HepG2 (cell line): ENCODE data around the gene TMEM108. TPM values are rescaled to one million over a fixed set of nuclear protein-coding genes. Genes with fewer than 3 reads are reported as not detected.

Experiments used
- ATAC-seq: fragments of 200-7000 bp; cut with Tn5 transposase; 3 replicates; pipeline ENCODE4 v1.9.1; 2020; ENCODE audit warnings: mild to moderate bottlenecking, moderate library complexity
- BruUV-seq: library from RNA; stranded (reverse); fragments of 400-500 nt; replicated peaks from 2 replicates; lab custom pipeline; 2021; lab: Mats Ljungman, UMichigan
- CTCF ChIA-PET: fragments of 300-600 bp; formaldehyde crosslinking; extraction: SDS; loops from one replicate; lab custom pipeline; 2021; ENCODE audit warnings: low total read pairs, inconsistent platforms, low intra/inter-chr PET ratio; lab: Yijun Ruan, JAX
- POLR2A ChIA-PET: fragments of 350-600 bp; sonication (Branson Sonifier 250); formaldehyde crosslinking; loops from one replicate; lab custom pipeline; 2020; ENCODE audit warnings: antibody characterized with exemption, inconsistent platforms; lab: Yijun Ruan, JAX
- DNase-seq: peaks from one replicate; pipeline ENCODE4 v3.0.0-alpha.2; 2015; ENCODE audit warnings: low spot score
- FAIRE-seq: peaks from 3 replicates; lab custom pipeline; 2011; peaks lifted over from hg19 to GRCh38; lab: Jason Lieb, UNC
- H2AFZ ChIP-seq: one replicate; pipeline ENCODE4 v1.6.1; 2011; ENCODE audit warnings: low read length, inconsistent platforms
- H3K27ac ChIP-seq: fragments of 300-600 bp; 3 replicates; pipeline ENCODE4 v1.8.0; 2011; ENCODE audit warnings: mixed run types, mild to moderate bottlenecking, mixed read lengths, low read length, inconsistent platforms; ENCODE audit not compliant: insufficient read depth; ENCODE audit errors: extremely low read length
- H3K27me3 ChIP-seq, 2 experiments: fragments of 200-600 bp in 1 of 2; 2 replicates in 1 of 2; 3 replicates in 1 of 2; pipeline versions ENCODE4 v1.6.0 to v1.8.0; 2011; ENCODE audit warnings: low read length in 2 of 2, mild to moderate bottlenecking in 2 of 2, moderate library complexity in 2 of 2, inconsistent platforms in 1 of 2; ENCODE audit not compliant: insufficient read depth in 2 of 2, control insufficient read depth in 1 of 2
- H3K36me3 ChIP-seq, 2 experiments: fragments of 200-600 bp in 1 of 2; replicated peaks in 1 of 2; 2 replicates in 1 of 2; 3 replicates in 1 of 2; pipeline versions ENCODE4 v1.5.1 to v1.8.0; 2011; ENCODE audit warnings: low read length in 2 of 2, inconsistent platforms in 1 of 2; ENCODE audit not compliant: insufficient read depth in 2 of 2, control insufficient read depth in 1 of 2
- H3K4me1 ChIP-seq: 2 replicates; pipeline ENCODE4 v1.5.1; 2012; ENCODE audit warnings: low read length, inconsistent platforms; ENCODE audit not compliant: insufficient read depth
- H3K4me2 ChIP-seq: 2 replicates; pipeline ENCODE4 v1.6.0; 2011; ENCODE audit warnings: low read depth, low read length, inconsistent platforms
- H3K4me3 ChIP-seq, 3 experiments: fragments of 200-600 bp in 1 of 3; sonication (generic), shearing (Covaris generic) in 1 of 3; replicated peaks in 1 of 3; 2 replicates each; pipeline ENCODE4 v1.5.1; 2011 to 2016; ENCODE audit warnings: low read length in 3 of 3, inconsistent platforms in 2 of 3, low read depth in 2 of 3, mild to moderate bottlenecking in 2 of 3, control low read depth in 1 of 3, mixed read lengths in 1 of 3; ENCODE audit not compliant: insufficient read depth in 1 of 3
- H3K79me2 ChIP-seq: one replicate; pipeline ENCODE4 v1.6.1; 2011; ENCODE audit warnings: low read length, inconsistent platforms; ENCODE audit not compliant: insufficient read depth
- H3K9ac ChIP-seq: 2 replicates; pipeline ENCODE4 v1.6.0; 2011; ENCODE audit warnings: mild to moderate bottlenecking, low read depth, low read length, inconsistent platforms; ENCODE audit not compliant: insufficient read depth
- H3K9me3 ChIP-seq: 2 replicates; pipeline ENCODE4 v1.5.1; 2012; ENCODE audit warnings: mild to moderate bottlenecking, low read length
- H4K20me1 ChIP-seq: 2 replicates; pipeline ENCODE4 v1.6.0; 2011; ENCODE audit warnings: inconsistent platforms, mild to moderate bottlenecking, low read length, moderate library complexity; ENCODE audit not compliant: insufficient read depth
- ADNP ChIP-seq: sonication (generic); formaldehyde crosslinking; IDR thresholded peaks from 2 replicates; pipeline ENCODE4 v1.4.0; 2020; ENCODE audit warnings: missing genetic modification reagents
- ATAD3A ChIP-seq: sonication (generic); formaldehyde crosslinking; IDR thresholded peaks from 2 replicates; pipeline ENCODE4 v1.4.0; 2020; ENCODE audit warnings: missing genetic modification reagents
- CC2D1A ChIP-seq: sonication (generic); formaldehyde crosslinking; IDR thresholded peaks from 2 replicates; pipeline ENCODE4 v1.8.1; 2023; ENCODE audit warnings: mild to moderate bottlenecking, missing genetic modification reagents
- GTF2F1 ChIP-seq: fragments of 150-350 bp; IDR thresholded peaks from 2 replicates; pipeline ENCODE4 v1.6.1; 2014; ENCODE audit warnings: low read length
- IRF2 ChIP-seq: IDR thresholded peaks from 2 replicates; pipeline ENCODE4 v1.6.1; 2018; ENCODE audit warnings: missing genetic modification reagents, missing compliant biosample characterization
- KDM5A ChIP-seq: fragments of 200-600 bp; sonication (generic); IDR thresholded peaks from 2 replicates; pipeline ENCODE4 v1.7.0; 2018; ENCODE audit warnings: antibody characterized with exemption, mild to moderate bottlenecking, low read length, borderline replicate concordance
- KDM5B ChIP-seq: sonication (generic); formaldehyde crosslinking; IDR thresholded peaks from 2 replicates; pipeline ENCODE4 v1.4.0; 2020; ENCODE audit warnings: missing genetic modification reagents, mild to moderate bottlenecking, borderline replicate concordance
- KMT2A ChIP-seq: sonication (generic); formaldehyde crosslinking; IDR thresholded peaks from 2 replicates; pipeline ENCODE4 v1.4.0; 2020; ENCODE audit warnings: missing genetic modification reagents
- MED13 ChIP-seq: sonication (generic); formaldehyde crosslinking; IDR thresholded peaks from 2 replicates; pipeline ENCODE4 v1.5.0; 2020; ENCODE audit warnings: missing genetic modification reagents
- STAG1 ChIP-seq: sonication (generic); formaldehyde crosslinking; IDR thresholded peaks from 2 replicates; pipeline ENCODE4 v1.4.0; 2020; ENCODE audit warnings: missing genetic modification reagents
- TBP ChIP-seq: sonication (generic); formaldehyde crosslinking; IDR thresholded peaks from 2 replicates; pipeline ENCODE4 v1.5.0; 2020; ENCODE audit warnings: missing genetic modification reagents
- ZNF335 ChIP-seq: sonication (generic); formaldehyde crosslinking; IDR thresholded peaks from 2 replicates; pipeline ENCODE4 v1.4.0; 2020; ENCODE audit warnings: missing genetic modification reagents
- ZNF337 ChIP-seq: sonication (generic); formaldehyde crosslinking; IDR thresholded peaks from 2 replicates; pipeline ENCODE4 v1.5.1; 2020; ENCODE audit warnings: missing genetic modification reagents, low read depth, mild to moderate bottlenecking, borderline replicate concordance
- ZSCAN21 ChIP-seq: sonication (generic); formaldehyde crosslinking; IDR thresholded peaks from 2 replicates; pipeline ENCODE4 v1.8.0; 2022; ENCODE audit warnings: mild to moderate bottlenecking, missing genetic modification reagents, moderate library complexity, borderline replicate concordance
- WGBS: methylation state at CpG from one replicate; pipeline ENCODE4 v1.1.6; 2017; ENCODE audit warnings: low lambda C conversion rate; 5-methylcytosine and 5-hydroxymethylcytosine counted together
- in situ Hi-C: cut with HindIII; loops from 2 replicates; pipeline ENCODE4 v1.10.0; 2017; ENCODE audit warnings: low pct_unique_long_range_greater_than_20kb; ENCODE audit not compliant: extremely low pct_ligation_motif_present
- intact Hi-C: fragments of 100-400 bp; cut with micrococcal nuclease; formaldehyde crosslinking; loops from one replicate; pipeline ENCODE4 v1.10.0; 2022; ENCODE audit not compliant: unreplicated experiment
- polyA plus RNA-seq, 8 experiments: library from polyadenylated mRNA; depleted of rRNA in 3 of 8; stranded (reverse) in 7 of 8; unstranded in 1 of 8; fragments of >200 nt; fragmentation: Illumina TruSeq in 4 of 8; extraction: Trizol in 4 of 8; gene quantifications; 2 replicates each; pipeline versions ENCODE4 v1.2.1 to v1.2.3, GENCODE V29; 2011 to 2016; ENCODE audit warnings: low read depth in 4 of 8, missing spikeins in 1 of 8, mixed read lengths in 1 of 8; ENCODE audit not compliant: insufficient read depth in 1 of 8
- total RNA-seq, 5 experiments: library from RNA; depleted of rRNA; stranded (reverse); fragments of >200 nt; fragmentation: Illumina TruSeq; extraction: Trizol; gene quantifications; 2 replicates each; pipeline ENCODE4 v1.2.3, GENCODE V29; 2016; ENCODE audit warnings: low read depth in 1 of 5
- TF ChIP-seq, protein P1 (sequence below), 2 experiments: sonication (generic) in 1 of 2; formaldehyde crosslinking in 1 of 2; IDR thresholded peaks; 2 replicates each; pipeline versions ENCODE4 v1.4.0 to v1.6.1; 2016 to 2020; ENCODE audit warnings: borderline replicate concordance in 1 of 2, low read depth in 1 of 2, mild to moderate bottlenecking in 1 of 2, missing genetic modification reagents in 1 of 2

TMEM108 gene
- total and polyA plus RNA-seq, 2 of the 13 experiments (the other 11 are each of a cell fraction or from before 2014, with no cell fraction given), result not detected

GRCh38 chr3:133112666-133113065 is 74.5 kb downstream of the TMEM108 start (continued):
- no peak for TF ChIP-seq MED13 (CRISPR knock-in tag)
- TF ChIP-seq KDM5B (CRISPR knock-in tag), result no peak
- no peak for TF ChIP-seq ATAD3A (CRISPR knock-in tag)
- no peak for TF ChIP-seq ZNF337 (CRISPR knock-in tag)

GRCh38 chr3:133113526-133113925 is 75.3 kb downstream of the TMEM108 start:
- ChIA-PET POLR2A (no interaction called here), CTCF (no interaction called here)
- Histone ChIP-seq H3K27ac (no peak overlapping the region), H2AFZ (no peak overlapping the region), H3K9ac (no peak overlapping the region), H3K4me2 (no peak overlapping the region), H3K27me3 (no peaks in the 10 kb centered on the region), H4K20me1 (no peaks in the 10 kb centered on the region), H3K79me2 (no peaks in the 10 kb centered on the region), H3K36me3 (no peaks in the 10 kb centered on the region), H3K4me3 (no peak overlapping the region), H3K4me1 (no peaks in the 10 kb centered on the region), H3K9me3 (no peaks in the 10 kb centered on the region)
- in situ Hi-C loops (no loop called here), intact Hi-C loops (no loop called here)
- DNase-seq, result no peak
- no peak for FAIRE-seq
- WGBS, result 0% methylated on average over 3 of the region's 3 CpGs
- ATAC-seq, result no peak
- no TSS peak for BruUV-seq
- TF ChIP-seq KDM5A, result no peak
- no peak for TF ChIP-seq GTF2F1
- no peak for TF ChIP-seq ZNF335 (CRISPR knock-in tag)
- no peak for TF ChIP-seq IRF2 (CRISPR knock-in tag)
- TF ChIP-seq CC2D1A (CRISPR knock-in tag), result no peak
- TF ChIP-seq TBP (CRISPR knock-in tag), result no peak
- TF ChIP-seq ZSCAN21, result no peak
- no peak for TF ChIP-seq KMT2A
- TF ChIP-seq ADNP (CRISPR knock-in tag), result no peak
- TF ChIP-seq STAG1, result no peak
- TF ChIP-seq, protein P1, sequence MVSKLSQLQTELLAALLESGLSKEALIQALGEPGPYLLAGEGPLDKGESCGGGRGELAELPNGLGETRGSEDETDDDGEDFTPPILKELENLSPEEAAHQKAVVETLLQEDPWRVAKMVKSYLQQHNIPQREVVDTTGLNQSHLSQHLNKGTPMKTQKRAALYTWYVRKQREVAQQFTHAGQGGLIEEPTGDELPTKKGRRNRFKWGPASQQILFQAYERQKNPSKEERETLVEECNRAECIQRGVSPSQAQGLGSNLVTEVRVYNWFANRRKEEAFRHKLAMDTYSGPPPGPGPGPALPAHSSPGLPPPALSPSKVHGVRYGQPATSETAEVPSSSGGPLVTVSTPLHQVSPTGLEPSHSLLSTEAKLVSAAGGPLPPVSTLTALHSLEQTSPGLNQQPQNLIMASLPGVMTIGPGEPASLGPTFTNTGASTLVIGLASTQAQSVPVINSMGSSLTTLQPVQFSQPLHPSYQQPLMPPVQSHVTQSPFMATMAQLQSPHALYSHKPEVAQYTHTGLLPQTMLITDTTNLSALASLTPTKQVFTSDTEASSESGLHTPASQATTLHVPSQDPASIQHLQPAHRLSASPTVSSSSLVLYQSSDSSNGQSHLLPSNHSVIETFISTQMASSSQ (IDR thresholded peaks at IDR 0.05; ENCODE audit: low read depth), result no peak
- TF ChIP-seq, protein P1 (CRISPR knock-in tag; IDR thresholded peaks at IDR 0.05; ENCODE audit: borderline replicate concordance), result no peak
